ENCODE data around the gene SPINK2.

SPINK2 gene

GRCh38 chr4:56799824-56800756 lies 21.4 kb downstream of the SPINK2 start:
- peak; percentile 44 for DNase-seq

DNA sequence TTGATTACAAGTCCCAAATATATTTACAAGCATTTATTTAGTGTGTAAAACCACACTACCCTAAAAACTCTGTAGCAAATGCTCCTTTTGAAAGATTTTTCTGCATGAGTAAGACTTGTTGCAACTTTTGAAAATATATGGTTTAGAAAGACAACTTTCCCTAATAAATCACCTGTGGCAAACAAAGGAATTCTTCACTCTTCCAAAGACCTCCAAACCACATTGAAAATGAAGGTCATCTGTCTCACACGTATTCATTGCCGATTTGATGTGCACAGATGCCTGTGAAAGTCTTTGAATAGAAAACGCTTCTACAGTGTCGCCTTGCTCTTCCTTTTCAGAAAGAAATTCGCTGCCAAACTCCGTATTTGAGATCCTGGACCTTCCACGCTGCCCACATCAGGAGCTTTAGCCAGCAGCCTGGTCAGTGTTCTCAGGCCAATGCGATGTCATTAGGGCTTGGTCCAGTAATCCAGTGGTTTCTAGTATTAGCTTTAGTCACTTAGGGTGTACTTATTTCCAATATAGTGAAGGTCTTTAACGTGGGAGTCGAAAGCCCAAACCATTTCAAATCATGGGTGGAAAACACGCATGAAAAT lies 22.2 kb downstream of the SPINK2 start:
- DNase-seq: no peak

DNA sequence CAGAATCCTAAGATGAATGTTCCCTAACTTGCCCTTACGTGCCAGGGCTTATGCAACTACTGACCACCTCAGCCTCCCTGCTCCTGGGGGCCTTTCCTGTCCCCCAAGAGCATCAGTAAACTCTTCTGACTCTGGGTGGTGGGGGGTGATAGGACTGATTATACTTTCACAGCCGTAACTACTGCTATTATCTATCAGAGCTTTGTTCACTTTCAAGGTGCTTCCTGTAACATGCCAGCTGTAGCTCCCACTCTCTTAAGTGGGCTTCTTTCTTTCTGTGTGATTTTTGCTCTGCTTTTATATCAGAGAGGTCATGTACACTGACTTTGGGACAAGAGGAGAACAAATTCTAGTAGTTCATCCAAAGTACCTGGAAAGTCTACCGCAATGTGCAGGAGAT lies 25.3 kb downstream of the SPINK2 start:
- DNase-seq: no peak

GRCh38 chr4:56791316-56791715 lies 30.2 kb downstream of the SPINK2 start:
- no peak for DNase-seq

DNA sequence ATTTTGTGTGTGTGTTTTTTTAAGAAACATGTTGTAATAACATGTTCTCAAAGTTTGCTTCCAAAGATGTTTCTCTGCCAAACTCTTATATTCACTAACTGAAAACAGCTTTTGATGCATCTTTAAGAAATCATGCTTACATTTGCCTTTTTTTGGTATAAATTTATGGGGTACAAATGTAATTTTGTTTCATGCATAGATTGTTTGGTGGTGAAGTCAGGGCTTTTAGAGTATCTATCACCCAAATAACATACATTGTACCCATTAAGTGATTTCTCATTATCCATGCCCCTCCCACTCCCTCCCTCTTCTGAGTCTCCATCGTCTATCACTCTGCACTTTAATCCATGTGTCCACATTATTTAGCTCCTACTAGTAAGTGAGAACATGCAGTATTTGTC lies 30.8 kb downstream of the SPINK2 start:
- DNase-seq: no peak

DNA sequence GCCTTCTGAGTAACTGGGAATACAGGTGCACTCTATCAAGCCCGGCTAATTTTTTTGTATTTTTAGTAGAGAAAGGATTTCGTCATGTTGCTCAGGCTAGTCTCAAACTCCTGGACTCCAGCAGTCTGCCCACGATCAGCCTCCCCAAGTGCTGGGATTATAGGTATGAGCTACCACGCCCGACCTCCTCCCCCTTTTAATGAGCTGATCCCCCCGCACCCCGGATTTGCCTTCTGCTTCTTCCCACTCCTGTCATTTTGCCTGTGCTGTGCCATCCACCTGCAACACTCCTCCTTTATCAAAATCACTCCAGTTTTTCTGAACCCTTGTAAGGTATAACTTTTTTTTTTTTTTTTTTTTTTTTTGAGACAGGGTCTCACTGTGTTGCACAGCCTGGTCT lies 33.4 kb downstream of the SPINK2 start:
- DNase-seq: no peak

DNA sequence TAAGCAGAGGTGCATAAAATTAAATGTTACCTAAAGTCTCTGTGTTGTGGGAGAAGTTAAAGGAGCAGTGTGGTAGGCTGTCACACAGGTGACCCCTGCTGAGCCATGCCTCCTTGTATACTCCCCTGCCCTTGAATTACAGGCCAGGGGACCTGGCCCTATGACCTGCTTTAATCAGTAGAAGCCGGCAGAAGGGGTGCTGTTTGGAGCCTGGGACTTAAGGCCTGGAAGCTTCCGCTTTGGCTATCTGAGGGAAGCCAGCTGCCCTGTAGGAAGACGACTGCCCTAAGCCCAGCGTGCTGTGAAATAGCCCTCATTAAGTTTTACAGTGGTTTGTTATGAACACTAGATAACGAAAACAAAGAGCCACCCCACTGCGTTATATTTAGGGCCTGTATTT lies 34.1 kb downstream of the SPINK2 start:
- DNase-seq: no peak

- no peak for DNase-seq
Measured at GRCh38 chr4:56786955-56787354, 34.5 kb downstream of the SPINK2 start.

DNA sequence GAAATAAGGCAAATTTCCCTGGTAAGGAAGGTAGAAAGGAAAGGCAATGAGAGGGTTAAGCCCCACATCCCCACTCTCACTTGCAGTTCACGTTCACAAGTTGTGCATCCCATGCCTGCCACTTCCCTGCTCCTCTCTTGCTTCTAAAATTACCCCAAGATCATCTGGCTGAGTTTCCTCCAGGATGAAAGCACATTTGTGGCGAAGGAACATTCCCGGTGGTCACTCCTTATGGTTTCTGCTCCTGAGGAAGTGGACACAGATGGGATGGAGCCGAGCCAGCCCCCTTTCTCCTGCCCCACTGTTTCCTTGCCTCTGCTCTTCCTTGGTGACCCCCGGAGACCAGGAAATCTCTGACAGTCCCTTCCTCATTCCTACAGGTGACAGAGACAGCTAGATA lies 37.5 kb downstream of the SPINK2 start:
- DNase-seq: no peak

- no peak for DNase-seq
Measured at GRCh38 chr4:56782019-56782418, 39.5 kb downstream of the SPINK2 start.

DNA sequence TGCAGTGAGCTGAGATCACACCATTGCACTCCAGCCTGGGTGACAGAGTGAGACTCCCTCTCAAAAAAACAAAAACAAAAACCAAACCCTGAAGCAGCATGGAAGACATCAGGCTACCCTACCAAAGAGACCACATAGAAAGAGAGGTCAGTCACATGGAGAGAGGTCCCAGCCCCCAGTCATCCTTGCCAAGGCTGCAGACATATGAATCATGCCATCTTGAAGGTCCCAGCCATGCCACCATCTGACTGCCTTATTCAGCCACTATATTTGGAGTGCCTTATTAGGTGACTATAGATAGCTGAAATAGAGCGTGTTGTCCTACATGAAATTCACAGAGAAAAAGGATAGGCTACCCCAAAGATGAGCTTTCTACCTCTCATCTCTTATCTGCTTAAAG lies 48.2 kb downstream of the SPINK2 start:
- no peak for DNase-seq

DNA sequence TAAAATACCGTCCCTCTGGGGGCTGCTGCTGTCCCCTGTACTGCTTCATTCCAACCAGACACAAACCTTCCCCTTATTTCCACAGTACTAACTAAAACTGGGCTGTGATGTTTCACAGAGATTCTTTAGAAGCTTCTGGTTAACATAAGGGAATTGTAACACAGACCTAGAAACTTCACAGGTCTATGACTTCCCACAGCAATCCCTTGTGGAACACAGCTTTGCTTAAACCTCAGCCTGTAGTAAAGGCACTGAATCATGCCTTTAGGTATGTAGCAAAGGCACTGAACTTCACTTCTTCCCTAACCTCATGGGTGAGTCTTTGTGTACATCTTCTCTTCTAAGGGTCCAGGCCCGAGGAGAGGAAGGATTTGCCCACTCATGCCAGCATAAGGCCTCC lies 49.4 kb downstream of the SPINK2 start:
- DNase-seq: no peak

GRCh38 chr4:56768763-56769162 lies 52.7 kb downstream of the SPINK2 start:
- DNase-seq: no peak

DNA sequence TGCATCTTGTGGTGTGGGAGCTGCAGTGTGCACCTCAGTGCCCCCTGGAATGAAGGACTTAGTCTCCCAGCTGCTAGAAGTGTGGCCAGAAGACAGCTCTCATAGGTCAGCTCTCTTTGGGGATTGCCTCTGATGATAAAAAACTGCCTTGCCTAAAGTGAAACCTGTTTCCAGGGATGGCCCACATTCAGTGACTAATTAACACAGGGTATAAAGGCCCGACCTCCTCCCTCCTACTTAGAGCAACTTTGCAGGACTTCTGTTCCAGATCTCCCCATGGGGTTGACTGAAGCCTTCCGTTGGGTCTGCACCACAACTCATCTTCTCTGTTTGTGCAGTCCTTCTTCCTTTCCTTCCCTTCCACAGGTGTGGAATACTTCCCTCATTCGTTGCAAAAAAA lies 53.2 kb downstream of the SPINK2 start:
- DNase-seq: no peak

- no peak for DNase-seq
Measured at GRCh38 chr4:56767567-56767966, 53.9 kb downstream of the SPINK2 start.

- DNase-seq: no peak
Measured at GRCh38 chr4:56764775-56765174, 56.7 kb downstream of the SPINK2 start.

GRCh38 chr4:56764223-56764622 lies 57.3 kb downstream of the SPINK2 start:
- DNase-seq: no peak

GRCh38 chr4:56762484-56763250 lies 58.8 kb downstream of the SPINK2 start:
- no peak for DNase-seq

- no peak for DNase-seq
Measured at GRCh38 chr4:56760183-56760582, 61.3 kb downstream of the SPINK2 start.
